NCI-H1694 treated with DMSO at 0.1 percent for 48 hours (cell line): ENCODE data around the gene CDH10.

Experiments
- DNase-seq: peaks from one replicate; lab custom pipeline; 2025; lab: John Stamatoyannopoulos, UW

CDH10 gene

DNA sequence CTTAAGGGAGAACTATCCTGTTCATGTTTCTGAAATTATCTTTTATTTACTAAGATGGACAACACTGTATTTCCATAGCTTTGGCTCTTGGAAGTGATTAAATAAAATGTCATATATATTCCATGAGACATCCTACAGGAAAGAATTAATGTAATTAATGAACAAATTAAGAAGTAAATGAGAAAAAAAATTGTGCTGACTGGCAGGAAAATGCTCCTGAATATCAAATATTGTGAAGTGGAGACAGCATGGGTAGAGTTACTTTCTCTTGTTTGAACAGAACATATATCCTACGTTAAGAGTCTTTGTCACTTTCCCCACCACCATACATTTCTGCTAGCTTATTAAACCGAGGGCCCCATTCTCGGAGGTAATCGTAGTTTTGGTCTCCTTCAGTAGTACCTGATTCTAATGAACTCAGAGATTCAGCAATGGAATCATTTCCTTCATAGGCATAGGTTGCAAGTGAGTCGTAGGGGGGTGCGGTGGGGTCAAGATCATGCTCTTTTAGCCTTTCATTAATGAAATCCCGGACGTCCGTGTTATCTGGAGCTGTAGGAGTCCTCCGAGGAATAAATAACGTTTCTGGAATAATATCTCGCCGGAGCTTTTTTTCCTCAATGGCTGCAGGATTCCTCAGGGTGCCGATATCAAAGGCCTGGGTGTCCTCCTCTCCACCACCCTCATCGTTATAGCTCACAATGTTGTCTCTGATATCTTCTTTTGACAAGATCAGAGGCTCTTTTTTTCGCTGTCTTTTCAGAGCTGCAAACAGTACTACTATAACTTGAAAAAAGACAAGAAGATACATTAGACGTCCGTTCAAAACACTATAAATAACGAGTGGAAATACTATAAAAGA is 157.2 kb downstream of the CDH10 start:
- DNase-seq, result no peak

DNA sequence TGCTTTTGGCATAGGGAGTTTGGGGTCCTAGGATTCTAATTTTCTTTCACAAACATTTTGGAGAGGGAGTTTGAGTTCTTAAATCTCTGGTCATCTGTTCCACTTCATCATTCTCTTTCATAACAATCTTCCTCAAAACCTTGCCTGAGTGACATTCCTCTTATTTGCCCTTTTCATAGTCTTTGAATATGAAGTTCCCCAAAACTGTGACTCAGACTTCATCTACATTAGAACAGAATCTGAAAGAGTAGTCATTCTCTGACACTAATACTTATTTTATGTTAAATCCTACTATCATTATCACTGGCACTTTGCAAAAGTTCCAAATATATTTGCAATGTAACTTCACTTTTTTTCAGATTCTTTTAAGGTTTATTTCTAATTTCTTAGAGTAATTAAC is 163.8 kb downstream of the CDH10 start:
- no peak for DNase-seq

- no peak for DNase-seq
Measured at GRCh38 chr5:24477958-24478357, 166.8 kb downstream of the CDH10 start.

GRCh38 chr5:24475101-24475500 is 169.7 kb downstream of the CDH10 start:
- DNase-seq, result no peak

DNA sequence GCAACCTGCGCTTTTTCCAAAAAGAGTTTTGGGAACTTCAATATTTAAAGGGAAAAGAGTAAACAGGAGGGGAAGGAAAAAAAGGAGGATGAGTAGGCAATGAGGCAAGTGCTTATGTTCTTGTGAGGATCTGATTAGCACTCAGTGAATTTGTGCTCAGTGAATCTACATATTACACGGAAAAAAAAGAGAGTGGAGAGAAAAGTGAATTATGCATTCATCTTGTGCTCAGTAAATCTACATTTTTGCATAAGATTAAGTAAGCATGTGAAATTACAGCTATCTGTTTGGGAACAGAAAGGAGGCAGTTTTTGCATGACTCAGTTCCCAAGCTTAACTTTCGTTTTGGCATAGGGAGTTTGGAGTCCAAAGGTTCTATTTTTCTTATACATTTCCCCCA is 170.1 kb downstream of the CDH10 start:
- no peak for DNase-seq

DNA sequence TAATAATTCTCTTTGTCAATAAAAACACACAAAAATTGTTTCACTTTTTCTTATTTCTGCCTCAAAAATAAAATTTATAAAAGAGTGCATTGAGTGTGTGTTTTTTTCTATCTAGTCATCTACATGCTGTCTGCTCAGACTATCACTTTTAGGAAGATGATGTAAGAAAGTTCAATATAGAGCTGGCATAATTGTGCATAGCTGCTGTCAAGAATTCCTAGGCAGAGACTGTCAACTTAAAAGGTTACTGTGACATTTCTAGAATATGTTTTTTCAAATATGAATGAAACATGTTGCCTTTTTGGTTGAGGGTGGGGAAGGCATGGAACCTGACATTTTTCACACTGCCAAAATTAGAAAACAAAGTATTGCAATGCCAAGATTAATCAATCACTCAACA is 172.3 kb downstream of the CDH10 start:
- DNase-seq, result no peak

GRCh38 chr5:24444414-24444813 is 200.4 kb downstream of the CDH10 start:
- DNase-seq, result peak; percentile 43

- DNase-seq, result no peak
Measured at GRCh38 chr5:24439465-24439864, 205.3 kb downstream of the CDH10 start.
